Neural cell (in vitro differentiated cells): ENCODE measurements around the gene KDM1A. TPM values are rescaled to one million over a fixed set of nuclear protein-coding genes. Genes with fewer than 3 reads are reported as not detected.

ENCODE experiments used
- H2AFZ ChIP-seq: fragments of 200-600, 300-800 bp; sonication (generic), shearing (Covaris generic); 2 replicates; pipeline ENCODE4 v1.6.0; 2014; ENCODE audit warnings: low read depth, mild to moderate bottlenecking, antibody characterized with exemption, low read length, moderate library complexity
- H3F3A ChIP-seq: fragments of 200-600 bp; shearing (Covaris generic); 2 replicates; pipeline ENCODE4 v1.6.1; 2016; ENCODE audit warnings: mild to moderate bottlenecking, moderate library complexity, mixed read lengths, antibody characterized with exemption, low read length; ENCODE audit not compliant: insufficient read depth, poor library complexity, severe bottlenecking
- H3K27ac ChIP-seq: fragments of 200-600, 300-800 bp; sonication (generic), shearing (Covaris generic); 2 replicates; pipeline ENCODE4 v1.5.1; 2014; ENCODE audit warnings: mild to moderate bottlenecking, low read length, moderate library complexity
- H3K27me3 ChIP-seq: fragments of 300-800, 200-600 bp; sonication (generic), shearing (Covaris generic); 2 replicates; pipeline ENCODE4 v1.6.0; 2014; ENCODE audit warnings: mild to moderate bottlenecking, low read depth, low read length, moderate library complexity; ENCODE audit not compliant: insufficient read depth
- H3K36me3 ChIP-seq: fragments of 300-800, 200-600 bp; sonication (generic), shearing (Covaris generic); 2 replicates; pipeline ENCODE4 v1.5.1; 2014; ENCODE audit warnings: mild to moderate bottlenecking, antibody characterized with exemption, low read length, moderate library complexity; ENCODE audit not compliant: insufficient read depth
- H3K4me2 ChIP-seq: fragments of 300-800, 200-600 bp; sonication (generic), shearing (Covaris generic); 2 replicates; pipeline ENCODE4 v1.6.0; 2014; ENCODE audit warnings: mild to moderate bottlenecking, low read length
- H3K4me3 ChIP-seq: fragments of 300-800, 200-600 bp; sonication (generic), shearing (Covaris generic); 2 replicates; pipeline ENCODE4 v1.5.1; 2014; ENCODE audit warnings: mild to moderate bottlenecking, low read length, moderate library complexity
- H3K79me2 ChIP-seq: fragments of 200-600 bp; shearing (Covaris generic); replicated peaks from 2 replicates; pipeline ENCODE4 v1.6.0; 2014; ENCODE audit warnings: mild to moderate bottlenecking, low read length, moderate library complexity; ENCODE audit not compliant: insufficient read depth
- H3K9ac ChIP-seq: fragments of 300-800, 200-600 bp; sonication (generic), shearing (Covaris generic); 2 replicates; pipeline ENCODE4 v1.6.1; 2016; ENCODE audit warnings: mild to moderate bottlenecking, low read length, mixed read lengths
- H3K9me2 ChIP-seq: fragments of 200-600 bp; shearing (Covaris generic); 2 replicates; pipeline ENCODE4 v1.6.1; 2016; ENCODE audit warnings: mild to moderate bottlenecking, low read length, mixed read lengths; ENCODE audit not compliant: insufficient read depth
- H3K9me3 ChIP-seq: fragments of 200-600, 300-800 bp; sonication (generic), shearing (Covaris generic); 2 replicates; pipeline ENCODE4 v1.6.1; 2016; ENCODE audit warnings: mild to moderate bottlenecking, mixed run types, low read length, moderate library complexity, mixed read lengths
- H4K20me1 ChIP-seq: fragments of 200-600 bp; shearing (Covaris generic); 2 replicates; pipeline ENCODE4 v1.6.1; 2016; ENCODE audit warnings: mild to moderate bottlenecking, mixed run types; ENCODE audit not compliant: insufficient read depth
- CTCF ChIP-seq: fragments of 450-650 bp; IDR thresholded peaks from 2 replicates; pipeline ENCODE4 v1.5.1; 2014; ENCODE audit warnings: antibody characterized with exemption, mild to moderate bottlenecking, moderate library complexity; ENCODE audit not compliant: poor library complexity, severe bottlenecking
- EP300 ChIP-seq: fragments of 450-650 bp; conservative IDR thresholded peaks from 2 replicates; pipeline ENCODE4 v1.6.1; 2014; ENCODE audit warnings: antibody characterized with exemption, mild to moderate bottlenecking, moderate library complexity; ENCODE audit not compliant: poor library complexity, severe bottlenecking
- EZH2 ChIP-seq: fragments of 200-600, 300-800 bp; shearing (Covaris generic), sonication (generic); IDR thresholded peaks from 2 replicates; pipeline ENCODE4 v1.6.1; 2014; ENCODE audit warnings: antibody characterized with exemption, low read length, borderline replicate concordance, mild to moderate bottlenecking; ENCODE audit not compliant: insufficient read depth, poor library complexity, severe bottlenecking
- MXI1 ChIP-seq: fragments of 450-650 bp; conservative IDR thresholded peaks from 2 replicates; pipeline ENCODE4 v1.6.1; 2014; ENCODE audit warnings: antibody characterized with exemption, mild to moderate bottlenecking; ENCODE audit not compliant: poor library complexity, severe bottlenecking
- POLR2AphosphoS5 ChIP-seq: IDR thresholded peaks from 2 replicates; pipeline ENCODE4 v1.6.1; 2012
- RAD21 ChIP-seq: fragments of 450-650 bp; conservative IDR thresholded peaks from 2 replicates; pipeline ENCODE4 v1.6.1; 2014; ENCODE audit warnings: antibody characterized with exemption, mild to moderate bottlenecking, moderate library complexity
- REST ChIP-seq: IDR thresholded peaks from 2 replicates; pipeline ENCODE4 v1.6.1; 2012; ENCODE audit warnings: borderline replicate concordance
- SMC3 ChIP-seq: fragments of 450-650 bp; conservative IDR thresholded peaks from 2 replicates; pipeline ENCODE4 v1.6.1; 2014; ENCODE audit warnings: antibody characterized with exemption, mild to moderate bottlenecking, moderate library complexity; ENCODE audit not compliant: poor library complexity
- TAF1 ChIP-seq: IDR thresholded peaks from 2 replicates; pipeline ENCODE4 v1.6.1; 2012; ENCODE audit warnings: low read depth
- polyA plus RNA-seq: library from polyadenylated mRNA; depleted of rRNA; stranded (reverse); fragments of >200 nt; gene quantifications from 2 replicates; pipeline ENCODE4 v1.2.3, GENCODE V29; 2014

Gene KDM1A
- polyA plus RNA-seq, 1 donor from 2014 or later = 276 TPM

- Histone ChIP-seq H4K20me1 (no peaks in the 10 kb centered on the region), H3F3A (no peaks in the 10 kb centered on the region), H3K9me2 (no peaks in the 10 kb centered on the region), H3K4me3 (no peak overlapping the region), H3K27me3 (no peaks in the 10 kb centered on the region), H3K36me3 (no peaks in the 10 kb centered on the region), H2AFZ (no peak overlapping the region), H3K79me2 (peaks cover 6% of the 10 kb centered on the region), H3K9me3 (no peaks in the 10 kb centered on the region), H3K4me2 (no peak overlapping the region), H3K9ac (no peak overlapping the region), H3K27ac (no peak overlapping the region)
- TF ChIP-seq RAD21 = no peak
- no peak for TF ChIP-seq TAF1
- no peak for TF ChIP-seq EZH2
- TF ChIP-seq MXI1 = no peak
- no peak for TF ChIP-seq EP300
- TF ChIP-seq CTCF = no peak
- no peak for TF ChIP-seq POLR2AphosphoS5
- no peak for TF ChIP-seq REST
- no peak for TF ChIP-seq SMC3
These were observed 79.9 kb downstream of the KDM1A start for GRCh38 chr1:23099171-23099536.

- no peak overlapping the region for H3K4me2 ChIP-seq
- H3K27me3 ChIP-seq = no peaks in the 10 kb centered on the region
- H3K9me3 ChIP-seq = no peaks in the 10 kb centered on the region
- no peaks in the 10 kb centered on the region for H4K20me1 ChIP-seq
- no peaks in the 10 kb centered on the region for H3K36me3 ChIP-seq
- H3K27ac ChIP-seq = no peak overlapping the region
- no peaks in the 10 kb centered on the region for H3F3A ChIP-seq
- H3K4me3 ChIP-seq = no peak overlapping the region
- no peaks in the 10 kb centered on the region for H3K9me2 ChIP-seq
- H2AFZ ChIP-seq = no peak overlapping the region
- H3K9ac ChIP-seq = no peak overlapping the region
- TF ChIP-seq CTCF (no peak), RAD21 (no peak), SMC3 (no peak), EP300 (no peak), POLR2AphosphoS5 (no peak), REST (no peak), MXI1 (no peak), TAF1 (no peak), EZH2 (no peak)
- peaks cover 6% of the 10 kb centered on the region for H3K79me2 ChIP-seq
These were observed 80.9 kb downstream of the KDM1A start for GRCh38 chr1:23100074-23100748.
